GM12892 (cell line): Measurements from ENCODE around the gene C20orf144.

Experiments
- POLR2A ChIP-seq: IDR thresholded peaks from 2 replicates; pipeline ENCODE4 v1.6.1; 2011; ENCODE audit warnings: low read depth, low read length, control low read depth
- POLR2AphosphoS5 ChIP-seq: IDR thresholded peaks from 2 replicates; pipeline ENCODE4 v1.6.1; 2011; ENCODE audit warnings: low read depth, low read length, control low read depth
- TAF1 ChIP-seq: IDR thresholded peaks from 2 replicates; pipeline ENCODE4 v1.6.1; 2011; ENCODE audit warnings: low read depth, mild to moderate bottlenecking, control low read depth, low read length, borderline replicate concordance

- TF ChIP-seq POLR2A: no peak
- no peak for TF ChIP-seq TAF1
- TF ChIP-seq POLR2AphosphoS5: no peak; the same call in 1 of the 2 replicates
These were observed 14.8 kb downstream of the C20orf144 start for GRCh38 chr20:33676652-33677645.
